Fibroblast of skin of right biceps (primary cell): ENCODE measurements around the gene PTPRJ.
"Not testable (repeated sequence)": the region's sequence is repeated elsewhere in the genome, so short reads cannot be mapped to it uniquely, and the experiment has no call there.

ENCODE experiments used
- DNase-seq: peaks from one replicate; pipeline ENCODE4 v3.0.0-alpha.2; 2013

The PTPRJ gene

DNA sequence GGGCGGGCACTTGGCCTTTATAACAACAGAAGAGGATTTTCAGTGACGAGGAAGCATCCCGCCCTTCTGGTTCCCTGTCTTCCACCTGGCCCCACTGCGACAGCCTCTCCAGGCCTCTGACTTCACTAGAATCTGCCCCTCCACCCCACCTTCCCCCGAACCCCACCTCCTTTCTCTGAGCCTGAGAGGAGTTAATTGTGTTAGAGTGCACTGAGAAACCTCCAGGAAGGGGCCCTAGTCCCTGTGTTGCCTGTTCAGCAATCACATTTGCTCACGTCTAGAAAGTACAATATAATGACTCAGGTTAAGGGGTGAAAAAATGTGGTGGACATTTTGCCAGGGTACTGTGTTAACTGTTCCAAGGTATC, 38.8 kb downstream of the PTPRJ start:
- DNase-seq: no peak

DNA sequence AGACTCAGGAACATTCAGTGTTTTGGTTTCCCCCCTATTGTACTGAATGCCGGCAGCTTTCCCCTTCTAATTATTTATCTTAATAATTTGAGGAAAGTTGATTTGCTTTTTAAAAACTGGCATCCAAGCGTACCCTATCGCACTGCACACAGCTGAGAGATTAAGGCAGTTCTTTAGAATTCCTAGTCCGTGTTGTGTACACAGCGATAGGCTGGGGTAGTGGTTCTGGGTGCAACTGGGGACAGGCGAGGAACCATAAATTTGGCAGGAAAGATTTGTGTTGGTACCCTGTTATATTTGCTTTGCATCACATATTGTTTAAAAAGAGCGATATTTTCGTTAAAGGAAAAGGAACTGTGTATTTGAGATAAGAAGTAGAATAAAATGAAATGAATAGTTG, 39.2 kb downstream of the PTPRJ start:
- no peak for DNase-seq

DNA sequence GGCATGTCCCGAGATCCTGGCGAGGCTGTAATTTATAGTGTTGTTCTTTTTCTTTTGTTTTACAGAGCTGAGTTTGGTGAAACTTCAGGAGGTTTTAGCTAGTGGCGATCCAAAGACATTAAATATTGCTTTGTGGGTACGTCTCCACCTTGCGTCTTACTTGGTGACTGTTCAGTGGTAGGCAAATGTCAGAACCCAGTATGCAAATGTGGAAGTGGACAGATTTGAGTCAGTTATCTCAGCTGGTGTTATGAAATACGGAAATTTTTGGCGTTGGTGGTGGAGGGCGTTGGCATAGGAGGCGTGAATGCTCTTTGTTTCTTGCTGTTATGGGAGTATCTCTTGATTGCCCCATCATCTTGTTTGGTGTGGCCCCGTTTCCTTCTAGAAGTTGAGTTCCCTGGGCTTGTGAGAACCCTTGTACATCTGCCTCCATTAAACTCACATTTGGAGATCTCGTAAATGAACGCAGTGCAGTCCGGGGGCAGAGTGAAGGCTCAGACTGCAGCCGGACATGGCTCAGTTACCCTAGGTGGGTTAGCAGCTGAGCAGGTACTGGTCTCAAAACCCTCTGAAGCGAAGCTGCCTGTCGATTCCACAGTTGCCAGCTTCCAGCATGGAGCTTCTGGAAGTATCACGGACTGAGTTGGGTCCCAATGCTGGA, 39.9 kb downstream of the PTPRJ start:
- DNase-seq: no peak

DNA sequence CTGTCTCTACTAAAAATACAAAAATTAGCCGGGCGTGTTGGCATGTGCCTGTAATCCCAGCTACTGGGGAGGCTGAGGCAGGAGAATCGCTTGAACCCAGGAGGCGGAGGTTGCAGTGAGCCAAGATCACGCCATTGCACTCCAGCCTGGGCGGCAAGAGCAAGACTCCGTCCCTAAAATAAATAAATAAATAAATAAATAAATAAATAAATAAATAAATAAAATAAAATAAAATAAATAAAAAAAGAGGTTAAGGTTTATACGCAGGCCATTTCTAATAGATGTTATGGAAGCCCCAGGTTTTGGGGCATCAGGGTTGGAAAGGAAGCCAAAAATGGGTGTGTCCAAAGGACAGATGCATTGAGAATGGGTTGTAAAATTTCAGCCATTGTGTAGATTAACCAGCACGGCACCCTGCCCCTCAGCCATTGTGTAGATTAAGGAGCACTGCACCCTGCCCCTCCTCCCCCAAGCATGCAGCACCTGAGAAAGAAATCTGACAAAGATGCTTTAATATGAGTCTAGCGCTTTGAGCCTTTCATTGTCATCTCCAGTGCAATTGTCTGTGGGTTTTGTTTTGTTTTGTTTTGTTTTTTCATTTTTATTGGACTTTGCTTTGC, 41.0 kb downstream of the PTPRJ start:
- not testable (repeated sequence) for DNase-seq

DNA sequence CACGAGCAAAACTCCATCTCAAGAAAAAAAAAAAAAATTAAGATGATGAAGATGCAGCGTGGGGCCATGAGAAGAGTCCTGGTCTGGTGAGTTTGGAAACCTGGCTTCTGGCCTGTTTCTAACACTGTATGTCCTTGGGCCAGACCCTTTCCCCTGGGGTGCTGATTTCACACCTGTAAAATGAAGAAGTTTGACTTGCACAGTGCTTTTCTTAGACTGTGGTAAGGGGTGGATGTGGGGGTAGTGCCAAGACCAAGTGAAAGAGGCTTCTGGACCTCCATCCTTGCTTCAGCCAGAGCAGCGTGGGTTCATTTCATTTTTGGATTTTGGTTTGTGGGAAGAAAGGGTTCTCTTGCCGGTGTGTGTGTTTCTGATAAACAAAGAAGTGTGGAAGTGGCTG, 42.1 kb downstream of the PTPRJ start:
- no peak for DNase-seq

DNA sequence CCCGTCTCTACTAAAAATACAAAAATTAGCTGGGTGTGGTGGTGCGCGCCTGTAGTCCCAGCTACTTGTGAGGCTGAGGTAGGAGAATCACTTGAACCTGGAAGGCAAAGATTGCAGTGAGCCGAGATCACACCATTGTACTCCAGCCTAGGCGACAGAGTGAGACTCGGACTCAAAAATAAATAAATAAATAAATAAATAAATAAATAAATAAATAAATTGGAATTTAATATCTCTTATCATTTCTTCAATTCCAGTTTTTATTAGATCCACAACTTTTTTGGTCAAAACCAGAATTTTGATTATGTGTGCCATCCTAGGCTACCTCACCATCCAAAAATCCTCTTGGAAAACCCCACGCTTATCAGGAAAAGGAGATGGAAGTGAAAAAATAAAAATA, 43.2 kb downstream of the PTPRJ start:
- not testable (repeated sequence) for DNase-seq

DNA sequence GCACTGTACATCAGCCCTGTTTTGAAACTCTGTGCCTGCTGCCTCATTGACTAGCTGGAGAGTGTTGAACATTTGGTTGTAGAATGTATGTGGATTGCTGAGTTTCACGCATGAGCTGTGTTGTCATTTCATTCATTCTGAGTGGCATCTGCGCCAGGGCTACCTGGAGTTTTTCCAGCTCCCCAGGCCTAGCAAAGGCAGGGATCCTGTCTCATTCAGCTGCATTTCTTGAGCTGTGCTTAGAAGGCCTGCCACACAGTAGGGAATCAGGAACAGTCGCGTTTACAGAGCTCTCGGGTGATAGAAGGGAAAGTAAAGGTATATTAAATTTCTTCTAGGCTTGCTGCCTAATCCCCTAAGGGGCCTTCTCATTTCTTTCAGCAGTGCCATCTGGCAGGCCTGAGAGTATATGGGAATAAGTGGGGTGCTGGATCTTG, 44.3 kb downstream of the PTPRJ start:
- DNase-seq: no peak

DNA sequence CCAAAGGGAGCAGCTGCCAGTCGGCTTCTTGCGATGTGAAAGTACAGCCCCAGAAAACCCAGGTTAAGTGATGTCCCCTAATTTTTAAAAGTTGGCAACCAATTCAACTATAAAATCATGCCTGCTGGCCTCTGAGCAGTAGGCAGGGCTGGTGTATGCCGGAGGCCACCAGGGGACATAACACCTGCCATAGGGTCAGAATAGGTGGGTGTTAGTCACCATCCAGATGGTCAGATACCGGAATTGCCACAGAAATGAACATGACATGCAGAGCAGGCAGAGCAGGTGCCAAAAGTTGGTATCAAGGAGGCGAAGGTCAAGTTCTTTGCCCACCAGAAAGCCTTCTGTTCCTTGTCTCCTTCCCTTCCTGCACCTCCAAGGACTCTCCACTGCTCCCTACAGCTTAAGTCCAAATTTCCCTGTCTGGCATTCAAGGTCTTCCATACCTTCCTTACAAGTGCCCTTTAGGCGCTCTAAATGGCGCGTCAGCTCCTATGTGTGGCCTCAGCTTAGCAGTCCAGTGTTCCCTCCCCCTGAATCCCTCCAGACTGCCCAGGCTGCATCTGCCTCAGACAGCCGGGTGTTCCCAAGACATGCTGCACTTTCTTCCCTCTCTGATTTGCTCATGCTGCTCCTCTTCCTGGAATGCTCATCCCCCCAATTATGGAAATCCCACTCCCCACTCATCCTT, 45.1 kb downstream of the PTPRJ start:
- no peak for DNase-seq

DNA sequence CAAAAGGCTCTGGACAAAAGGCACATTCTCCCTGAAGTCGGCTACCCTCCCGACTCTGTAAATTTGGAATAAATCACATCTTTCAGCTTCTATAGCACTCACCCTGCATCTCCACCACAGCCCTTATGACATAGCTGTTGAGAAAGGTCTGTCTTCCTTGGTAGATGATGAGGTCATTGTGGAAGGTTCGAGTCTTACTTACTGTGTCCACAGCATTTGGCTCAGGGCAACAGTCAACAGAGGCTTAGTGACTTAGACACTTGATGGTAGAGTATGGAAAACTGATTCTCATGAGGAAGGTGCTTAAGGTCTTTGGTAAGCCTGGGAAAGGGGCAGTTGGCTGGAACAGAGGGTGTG, 45.6 kb downstream of the PTPRJ start:
- DNase-seq: no peak

DNA sequence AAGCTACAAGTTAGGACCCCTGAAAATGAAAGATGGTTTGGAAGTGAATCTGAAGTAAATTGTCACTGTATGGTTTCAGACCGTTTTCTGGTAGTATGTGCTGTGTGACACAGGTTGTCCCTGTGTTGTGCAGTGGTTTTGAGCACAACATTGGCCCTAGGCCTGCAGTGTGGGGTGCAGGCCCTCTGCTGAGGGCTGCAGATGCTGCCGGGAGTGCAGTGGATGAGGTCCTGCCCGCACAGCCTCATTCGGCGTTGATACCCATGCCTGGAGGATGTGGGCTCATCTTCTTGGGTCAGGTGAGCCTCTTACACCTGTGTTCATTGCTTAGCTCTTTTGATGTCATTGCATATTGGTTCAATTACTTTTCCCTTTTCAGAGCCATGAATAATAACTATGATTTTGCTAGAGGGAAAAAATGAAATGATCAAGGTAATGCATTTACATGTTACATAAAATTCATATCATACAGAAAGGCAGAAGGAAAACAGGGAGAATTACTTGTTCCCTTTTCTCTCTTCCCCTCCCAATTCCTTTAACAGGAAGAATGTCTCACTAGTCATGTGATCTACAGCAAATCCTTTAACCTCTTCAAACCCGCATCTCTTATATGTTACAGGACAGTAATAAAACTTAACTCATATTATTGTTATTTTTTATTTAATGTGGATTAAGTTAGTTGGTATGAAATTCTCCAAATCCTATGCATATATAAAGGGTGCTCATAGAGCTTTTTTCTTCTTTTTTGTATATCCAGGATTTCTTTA, 48.7 kb downstream of the PTPRJ start:
- no peak for DNase-seq

DNA sequence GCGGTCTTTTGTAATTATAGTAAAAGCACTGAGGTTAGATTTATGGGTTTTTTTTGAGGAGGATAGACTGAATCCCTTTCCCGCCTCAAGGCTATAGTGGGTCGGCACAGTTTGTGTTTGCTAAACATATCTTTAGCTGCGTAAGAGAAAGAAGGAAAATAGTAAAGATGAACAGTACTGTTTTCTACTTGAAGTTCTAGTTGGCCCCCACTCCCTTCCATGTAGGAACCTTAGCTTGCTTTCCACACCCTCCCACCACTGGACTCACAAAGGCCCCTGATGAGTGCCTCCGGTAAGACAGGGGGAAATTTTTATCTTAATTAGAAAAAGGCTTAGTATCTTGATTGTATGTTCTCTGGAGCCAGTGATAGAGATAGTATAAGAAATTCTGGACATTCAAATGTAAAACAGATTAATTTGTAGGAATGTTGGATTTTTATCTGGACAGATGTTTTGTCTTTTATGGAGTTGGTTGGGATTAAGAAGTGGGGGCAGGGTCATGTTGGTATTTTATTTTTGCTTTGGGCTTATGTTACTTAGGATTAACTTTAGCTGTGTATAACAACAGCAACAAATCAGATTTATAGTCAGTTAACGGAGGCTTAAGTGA, 49.4 kb downstream of the PTPRJ start:
- DNase-seq: no peak

DNA sequence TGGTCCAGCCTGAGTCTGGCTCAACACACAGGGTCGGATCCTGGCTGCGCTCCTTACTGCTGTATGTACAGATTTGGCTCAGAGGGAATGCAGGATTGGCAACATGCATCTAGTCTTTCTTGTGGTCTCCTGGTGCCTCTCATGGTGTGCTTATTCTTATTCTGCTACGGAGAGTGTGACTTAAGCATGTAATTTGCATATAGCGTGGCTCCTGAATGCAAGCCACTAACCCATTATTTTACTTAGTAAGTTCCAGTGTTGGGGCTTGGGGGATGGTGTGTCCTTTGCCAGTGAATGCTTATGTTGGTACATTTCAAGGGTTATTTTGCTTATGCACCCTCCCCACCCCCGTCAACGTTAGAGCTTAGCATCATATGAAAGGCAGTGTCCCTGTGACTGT, 51.2 kb downstream of the PTPRJ start:
- DNase-seq: no peak

DNA sequence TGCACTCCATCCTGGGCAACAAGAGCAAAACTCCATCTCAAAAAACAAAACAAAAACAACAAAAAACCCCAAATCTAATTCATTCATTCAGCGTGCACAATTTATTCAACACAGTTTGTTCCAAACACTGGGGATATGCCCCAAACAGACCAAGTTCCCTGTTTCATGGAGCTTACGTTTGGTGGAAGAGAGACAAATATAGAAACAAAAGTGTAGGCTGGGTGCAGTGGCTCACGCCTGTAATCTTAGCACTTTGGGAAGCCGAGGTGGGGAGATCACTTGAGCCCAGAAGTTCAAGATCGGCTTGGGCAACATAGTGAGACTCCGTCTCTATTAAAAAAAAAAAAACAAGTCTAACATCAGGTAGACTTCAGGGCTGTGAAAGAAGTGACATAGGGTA, 52.4 kb downstream of the PTPRJ start:
- no peak for DNase-seq

DNA sequence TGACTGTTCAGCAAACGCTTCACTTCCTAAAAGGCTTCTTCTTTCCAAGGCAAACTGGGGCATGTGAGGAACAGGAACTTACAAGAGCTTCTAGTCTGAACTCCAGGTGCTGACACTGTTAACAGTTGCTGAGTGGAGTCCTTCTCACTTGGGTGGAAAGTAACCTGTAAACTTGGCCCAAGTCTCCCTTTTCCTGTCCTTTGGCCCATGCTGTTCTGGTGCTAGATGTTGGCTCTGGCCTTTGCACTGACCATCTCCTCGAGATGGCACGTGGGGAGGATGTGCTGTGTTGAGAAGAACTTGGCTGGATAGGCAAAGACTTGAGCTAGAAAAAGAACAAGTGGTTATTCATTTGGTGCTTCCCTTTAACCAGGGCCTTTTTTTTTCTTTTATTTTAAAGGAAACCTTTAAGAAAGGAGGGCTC, 53.6 kb downstream of the PTPRJ start:
- DNase-seq: no peak

DNA sequence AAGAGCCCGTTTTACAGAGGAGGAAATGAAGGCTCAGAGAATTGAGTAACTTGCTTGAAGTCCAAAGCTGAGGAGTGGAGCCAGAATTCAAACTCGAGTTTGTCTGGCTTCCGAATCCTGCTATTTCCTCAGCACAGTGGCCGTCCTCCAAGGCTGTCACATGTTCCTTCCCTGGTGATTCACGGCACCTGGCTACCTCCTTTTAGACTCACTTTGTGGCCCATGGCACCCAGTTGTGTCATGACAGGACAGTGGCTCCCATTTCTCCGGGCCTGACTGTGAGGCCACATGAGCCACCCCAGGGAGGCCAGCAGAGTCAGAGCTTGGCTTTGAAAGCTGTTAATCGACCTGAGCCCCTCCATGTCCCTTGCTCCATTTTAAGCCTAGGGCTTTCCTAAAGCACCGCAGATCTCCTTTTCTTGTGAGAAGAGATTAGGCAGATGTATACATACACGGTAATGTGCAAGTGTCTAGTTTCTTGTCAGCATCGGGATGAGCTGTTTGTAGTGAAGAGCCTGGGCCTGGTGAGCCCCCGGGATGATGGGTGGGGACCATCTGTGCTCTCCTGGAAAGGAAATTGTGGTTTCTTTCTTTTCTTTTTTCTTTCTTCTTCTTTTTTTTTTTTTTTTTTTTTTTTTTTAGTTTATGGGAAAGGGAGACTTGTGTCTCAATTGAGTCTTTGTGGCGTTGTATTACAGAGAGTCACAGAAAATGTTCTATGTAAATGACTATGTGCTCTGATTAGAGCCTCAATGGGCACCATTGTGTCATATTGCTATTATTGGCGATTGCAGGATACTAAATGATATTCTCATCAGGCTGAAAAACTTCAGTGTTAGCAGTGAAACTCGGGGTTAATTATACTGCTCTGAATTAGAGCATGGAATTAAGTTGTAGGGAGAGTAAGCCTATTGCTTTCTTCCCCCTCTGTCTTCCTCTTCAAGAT, 54.8 kb downstream of the PTPRJ start:
- DNase-seq: no peak

DNA sequence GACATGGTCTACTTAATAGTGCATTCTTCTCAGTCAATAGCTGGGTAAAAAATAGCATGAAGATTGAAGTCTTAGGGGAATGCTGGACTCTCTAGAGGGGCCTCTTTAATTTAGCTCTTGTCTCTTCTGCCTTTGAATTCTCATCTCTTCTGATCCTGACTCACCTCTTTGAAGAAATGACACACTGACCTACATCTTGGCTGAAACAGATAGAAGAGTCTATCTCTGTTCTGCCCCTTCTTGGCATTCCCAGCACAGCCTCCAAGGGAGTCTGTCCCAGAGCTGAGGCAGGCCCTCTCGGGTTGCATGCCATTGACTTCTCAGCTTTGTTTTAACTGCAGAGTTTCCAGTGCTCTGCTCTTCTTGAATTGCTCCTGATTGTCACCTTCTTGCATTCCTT, 55.7 kb downstream of the PTPRJ start:
- peak; percentile 35 for DNase-seq

DNA sequence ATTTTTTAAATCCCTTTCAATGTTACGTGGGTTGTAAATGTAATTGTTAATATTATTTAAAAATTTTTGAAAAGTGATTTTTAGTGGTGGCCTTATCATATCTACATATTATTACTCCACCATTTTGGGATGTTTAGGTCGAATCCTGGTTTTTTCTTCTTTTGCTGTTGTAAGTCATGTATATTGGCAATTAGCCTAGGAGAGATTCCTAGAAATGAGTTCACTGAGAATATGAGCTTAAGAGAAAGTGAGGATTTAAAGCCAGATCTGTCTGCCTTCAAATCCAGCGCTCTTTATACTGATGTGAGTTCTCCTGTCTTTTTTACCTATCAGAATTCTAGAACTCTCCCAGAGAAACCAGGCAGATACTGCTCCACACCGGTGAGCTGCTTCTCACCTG, 56.1 kb downstream of the PTPRJ start:
- DNase-seq: peak; percentile 59

DNA sequence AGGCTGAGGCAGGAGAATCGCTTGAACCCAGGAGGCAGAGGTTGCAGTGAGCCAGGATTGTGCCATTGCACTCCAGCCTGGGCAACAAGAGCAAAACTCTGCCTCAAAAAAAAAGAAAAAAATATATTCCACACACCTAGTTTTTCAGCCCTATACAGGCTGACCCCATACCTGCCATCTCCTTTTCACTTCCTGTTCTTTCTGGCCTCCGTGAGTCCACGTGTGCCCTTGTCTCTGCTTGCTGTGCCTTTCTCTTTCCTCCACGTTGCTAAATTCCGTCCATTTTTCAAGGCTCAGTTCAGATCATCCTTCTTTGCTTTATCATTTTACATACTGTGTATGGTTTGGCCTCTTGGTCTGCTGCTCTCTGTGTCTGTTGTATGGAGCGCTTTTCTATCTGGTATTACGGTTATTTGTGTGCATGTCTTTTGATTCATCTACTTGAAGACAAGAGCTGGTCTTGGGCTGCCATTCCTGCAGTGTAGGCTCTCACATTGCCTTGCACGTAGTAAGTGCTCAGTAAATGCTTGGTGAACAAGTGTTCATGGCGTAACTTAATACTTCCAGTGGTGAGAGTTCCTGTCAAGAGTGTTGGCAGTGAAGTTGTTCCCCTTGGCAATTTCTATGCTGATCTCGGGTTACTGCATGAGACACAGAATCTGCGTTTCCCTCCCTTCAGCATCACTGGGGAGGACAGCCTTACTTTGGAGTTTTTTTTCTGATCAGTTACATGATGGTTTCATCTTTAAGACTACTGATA, 57.5 kb downstream of the PTPRJ start:
- peak; percentile 39 for DNase-seq

DNA sequence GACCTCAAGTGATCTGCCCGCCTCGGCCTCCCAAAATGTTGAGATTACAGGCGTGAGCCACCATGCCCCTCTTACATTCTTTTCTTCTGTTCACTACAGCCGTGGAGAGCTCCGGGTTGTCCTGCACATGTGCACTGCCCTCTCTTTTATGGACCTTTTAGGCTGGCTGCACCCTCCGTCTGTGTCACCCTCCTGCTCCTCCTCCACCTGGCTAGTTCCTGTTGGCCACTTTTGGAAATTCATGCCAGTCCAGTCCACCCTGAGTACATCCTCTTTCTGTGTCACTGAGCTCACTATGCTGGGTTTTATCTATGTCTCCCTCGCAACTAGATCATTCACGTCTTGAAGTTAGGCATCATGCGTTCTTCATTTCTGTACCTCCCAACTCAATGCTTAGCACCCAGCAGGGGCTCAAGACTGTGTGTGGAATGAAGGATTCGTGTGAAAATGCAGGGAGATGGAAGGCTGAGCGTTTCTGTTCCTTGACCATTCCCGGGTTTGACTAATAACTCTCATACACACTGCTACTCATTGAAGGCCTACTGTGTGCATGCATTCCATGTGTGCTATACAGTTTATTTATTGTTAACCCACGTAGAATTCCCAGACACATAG, 60.6 kb downstream of the PTPRJ start:
- DNase-seq: no peak

DNA sequence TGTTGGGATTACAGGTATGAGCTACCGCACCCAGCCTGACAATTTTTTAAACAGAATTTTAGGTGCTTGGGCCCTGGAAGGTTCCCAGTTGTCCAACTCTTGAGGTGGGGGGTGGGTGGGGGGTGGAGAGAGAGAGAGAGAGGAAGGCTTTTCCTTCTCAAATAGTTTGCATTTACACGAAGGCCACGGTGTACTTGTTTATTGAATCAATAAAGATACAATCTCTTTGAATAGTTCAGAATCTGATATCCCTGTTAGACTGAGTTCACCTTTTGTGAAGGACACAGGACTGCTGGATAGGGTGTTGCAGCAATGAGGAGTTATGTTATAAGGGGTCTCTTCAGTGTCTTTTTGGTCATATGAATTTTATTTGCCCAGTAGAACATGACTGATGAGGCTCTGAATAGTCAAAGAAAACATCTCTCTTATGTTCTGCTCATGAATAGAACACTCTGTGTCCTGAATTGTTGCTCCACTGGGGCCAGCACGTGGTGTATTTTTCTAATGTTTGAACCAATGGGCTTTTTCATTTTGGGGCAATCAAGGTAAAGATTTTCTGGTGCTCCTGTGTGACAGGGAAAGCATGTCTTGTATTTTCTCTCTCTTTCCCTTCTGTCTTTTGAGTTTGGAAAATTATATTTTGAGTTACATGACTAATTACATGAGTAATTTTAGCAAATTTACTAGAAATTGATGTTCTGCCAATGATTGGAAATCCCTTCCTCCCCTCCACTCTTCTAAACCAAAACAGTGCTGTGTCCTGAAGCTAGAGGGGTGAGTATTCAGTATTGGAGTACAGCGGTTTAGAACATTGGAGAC, 61.7 kb downstream of the PTPRJ start:
- DNase-seq: no peak
